Measurements from ENCODE around the gene PDCD1LG2. TPM values are rescaled to one million over a fixed set of nuclear protein-coding genes. Genes with fewer than 3 reads are reported as not detected.
"Not testable (repeated sequence)": the region's sequence is repeated elsewhere in the genome, so short reads cannot be mapped to it uniquely, and the experiment has no call there.

The PDCD1LG2 gene
- polyA plus RNA-seq (ENCODE audit: insufficient read length) = 1.5 TPM

DNA sequence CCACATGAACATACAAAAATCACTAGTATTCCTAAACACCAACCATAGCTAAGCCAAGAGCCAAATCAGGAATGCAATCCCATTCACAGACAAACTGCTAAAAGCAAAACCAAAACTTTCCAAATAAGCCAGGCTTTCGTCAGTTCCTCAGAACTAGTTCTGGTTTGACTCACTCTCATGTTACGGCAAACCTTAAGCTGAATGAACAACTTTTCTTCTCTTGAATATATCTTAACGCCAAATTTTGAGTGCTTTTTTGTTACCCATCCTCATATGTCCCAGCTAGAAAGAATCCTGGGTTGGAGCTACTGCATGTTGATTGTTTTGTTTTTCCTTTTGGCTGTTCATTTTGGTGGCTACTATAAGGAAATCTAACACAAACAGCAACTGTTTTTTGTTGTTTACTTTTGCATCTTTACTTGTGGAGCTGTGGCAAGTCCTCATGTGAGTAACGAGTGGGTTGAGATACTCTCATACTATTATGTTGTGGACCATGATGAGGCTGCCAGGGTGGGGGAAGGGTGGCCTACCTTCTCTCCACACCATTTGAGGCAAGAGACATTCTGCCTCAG lies at the start of gene PDCD1LG2:
TSS of gene PDCD1LG2 (plus strand) at position 172 of the 572 bp plus-strand sequence. CDS start 12,016 bp downstream, outside the sequence.
- DNase-seq = no peak

- DNase-seq = not testable (repeated sequence)
Observed at GRCh38 chr9:5464831-5465330, 45.5 kb upstream of the PDCD1LG2 start.

DNA sequence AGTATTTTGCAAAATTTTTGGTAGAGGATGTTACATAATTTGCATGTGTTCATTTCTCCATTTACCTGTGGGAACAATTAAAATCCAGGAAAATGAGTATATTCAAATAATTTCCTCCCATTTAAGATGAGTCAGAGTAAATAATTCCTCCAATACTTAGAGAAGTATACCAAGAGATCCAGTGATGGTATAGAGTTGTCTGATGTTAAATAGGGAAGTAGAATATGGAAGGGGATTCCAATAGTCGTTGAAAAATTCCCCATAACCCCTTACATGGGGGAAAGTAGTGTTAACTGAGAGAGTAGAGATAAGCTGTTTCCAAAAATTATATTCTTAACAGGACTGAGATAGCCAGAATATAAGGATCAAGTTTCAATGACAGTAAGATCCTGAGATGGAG lies 44.3 kb upstream of the PDCD1LG2 start:
- DNase-seq = no peak

DNA sequence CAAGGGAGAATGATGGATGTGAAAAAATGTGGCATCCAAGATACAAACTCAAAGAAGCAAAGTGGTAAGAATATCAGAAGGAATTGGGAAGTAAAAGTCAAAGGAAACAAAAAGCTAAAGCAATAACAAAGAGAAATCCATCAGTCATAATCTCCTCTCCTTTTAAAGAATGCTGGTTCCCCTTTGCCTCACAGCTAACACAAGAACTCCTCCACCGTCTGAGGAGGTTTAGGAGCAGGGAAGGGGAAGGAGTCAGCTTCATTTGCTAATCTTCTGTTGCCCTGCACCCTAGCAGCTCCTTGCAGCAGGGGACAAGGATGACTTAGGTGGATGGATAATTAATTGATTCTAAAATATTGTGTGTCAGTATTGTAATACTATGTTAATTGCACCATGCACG lies 43.6 kb upstream of the PDCD1LG2 start:
- no peak for DNase-seq

DNA sequence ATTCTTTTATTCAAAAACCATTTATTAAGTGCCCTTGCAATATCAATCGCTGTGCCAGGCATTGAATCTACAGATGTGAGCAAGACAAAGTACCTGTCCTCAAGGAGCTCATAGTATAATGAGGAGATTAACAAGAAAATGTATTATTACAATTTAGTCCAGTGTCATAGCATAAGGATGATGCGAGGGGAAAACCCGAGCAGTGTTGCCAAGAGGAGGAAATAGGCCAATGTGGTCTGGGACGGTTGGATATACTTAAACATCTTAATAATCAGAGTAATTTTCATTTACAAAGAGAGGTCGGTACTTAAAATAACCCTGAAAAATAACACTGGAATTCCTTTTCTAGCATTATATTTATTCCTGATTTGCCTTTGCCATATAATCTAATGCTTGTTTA lies 41.5 kb upstream of the PDCD1LG2 start:
- no peak for DNase-seq

DNA sequence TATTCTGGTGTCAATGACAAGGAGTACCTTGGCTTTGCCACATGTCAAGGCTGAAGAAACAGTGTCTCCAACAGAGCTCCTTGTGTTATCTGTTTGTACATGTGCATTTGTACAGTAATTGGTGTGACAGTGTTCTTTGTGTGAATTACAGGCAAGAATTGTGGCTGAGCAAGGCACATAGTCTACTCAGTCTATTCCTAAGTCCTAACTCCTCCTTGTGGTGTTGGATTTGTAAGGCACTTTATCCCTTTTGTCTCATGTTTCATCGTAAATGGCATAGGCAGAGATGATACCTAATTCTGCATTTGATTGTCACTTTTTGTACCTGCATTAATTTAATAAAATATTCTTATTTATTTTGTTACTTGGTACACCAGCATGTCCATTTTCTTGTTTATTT lies 40.2 kb upstream of the PDCD1LG2 start:
- no peak for DNase-seq

DNA sequence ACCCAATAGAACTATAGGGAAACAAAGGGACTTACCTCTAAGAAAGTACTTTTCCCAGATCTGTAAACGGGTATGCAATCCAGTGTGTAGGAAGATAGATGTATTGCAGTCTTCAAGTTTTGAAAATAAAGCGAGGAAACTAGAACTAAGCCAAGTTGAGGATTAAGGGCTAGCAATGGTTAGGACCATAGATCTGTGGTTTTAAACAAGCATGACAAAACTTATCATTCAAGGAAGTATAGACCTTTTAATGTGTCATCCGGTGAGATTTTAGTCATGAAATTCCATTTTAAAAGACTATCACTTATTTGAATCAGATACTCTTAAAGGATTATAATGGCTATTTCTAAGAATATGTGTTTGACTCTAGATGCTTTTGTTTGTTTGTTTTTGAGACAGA lies 39.5 kb upstream of the PDCD1LG2 start:
- DNase-seq = no peak

DNA sequence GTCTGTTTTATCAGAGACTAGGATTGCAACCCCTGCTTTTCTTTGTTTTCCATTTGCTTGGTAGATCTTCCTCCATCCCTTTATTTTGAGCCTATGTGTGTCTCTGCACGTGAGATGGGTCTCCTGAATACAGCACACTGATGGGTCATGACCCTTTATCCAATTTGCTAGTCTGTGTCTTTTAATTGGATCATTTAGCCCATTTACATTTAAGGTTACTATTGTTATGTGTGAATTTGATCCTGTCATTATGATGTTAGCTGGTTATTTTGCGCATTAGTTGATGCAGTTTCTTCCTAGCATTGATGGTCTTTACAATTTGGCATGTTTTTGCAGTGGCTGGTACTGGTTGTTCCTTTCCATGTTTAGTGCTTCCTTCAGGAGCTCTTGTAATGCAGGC lies 34.7 kb upstream of the PDCD1LG2 start:
- DNase-seq = not testable (repeated sequence)

DNA sequence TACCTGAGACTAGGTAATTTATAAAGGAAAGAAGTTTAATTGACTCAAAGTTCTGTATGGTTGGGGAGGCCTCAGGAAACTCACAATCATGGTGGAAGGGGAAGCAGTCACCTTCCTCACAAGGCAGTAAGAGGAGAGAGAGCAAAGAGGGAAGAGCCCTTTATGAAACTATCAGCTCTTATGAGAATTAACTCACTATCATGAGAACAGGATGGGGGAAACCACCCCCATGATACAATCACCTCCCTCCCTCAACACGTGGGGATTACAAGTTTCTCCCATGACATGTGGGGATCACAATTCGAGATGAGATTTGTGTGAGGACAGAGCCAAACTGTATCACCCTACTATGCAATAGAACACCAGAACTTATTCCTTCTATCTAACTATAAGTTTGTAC lies 32.1 kb upstream of the PDCD1LG2 start:
- DNase-seq = no peak

- no peak for DNase-seq
Observed at GRCh38 chr9:5479994-5480694, 30.2 kb upstream of the PDCD1LG2 start.

- no peak for DNase-seq
Observed at GRCh38 chr9:5480919-5481318, 29.4 kb upstream of the PDCD1LG2 start.

GRCh38 chr9:5481322-5482040 lies 28.9 kb upstream of the PDCD1LG2 start:
- no peak for DNase-seq

DNA sequence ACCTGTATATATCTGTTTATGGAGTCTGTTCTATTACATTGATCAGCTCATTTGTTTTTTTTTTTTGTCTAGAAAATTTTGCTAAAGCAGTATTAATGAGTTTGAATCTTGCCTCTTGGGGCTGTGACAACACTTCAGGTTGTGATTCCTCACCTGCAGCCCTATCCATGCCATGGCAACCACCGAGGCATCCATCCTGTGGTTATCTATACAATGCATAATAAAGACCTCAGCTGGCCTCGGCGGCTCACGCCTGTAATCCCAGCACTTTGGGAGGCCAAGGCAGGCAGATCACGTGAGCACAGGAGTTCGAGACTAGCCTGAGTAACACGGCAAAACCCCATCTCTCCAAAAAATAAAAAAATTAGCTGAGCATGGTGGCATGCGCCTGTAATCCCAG lies 28.1 kb upstream of the PDCD1LG2 start:
- no peak for DNase-seq

DNA sequence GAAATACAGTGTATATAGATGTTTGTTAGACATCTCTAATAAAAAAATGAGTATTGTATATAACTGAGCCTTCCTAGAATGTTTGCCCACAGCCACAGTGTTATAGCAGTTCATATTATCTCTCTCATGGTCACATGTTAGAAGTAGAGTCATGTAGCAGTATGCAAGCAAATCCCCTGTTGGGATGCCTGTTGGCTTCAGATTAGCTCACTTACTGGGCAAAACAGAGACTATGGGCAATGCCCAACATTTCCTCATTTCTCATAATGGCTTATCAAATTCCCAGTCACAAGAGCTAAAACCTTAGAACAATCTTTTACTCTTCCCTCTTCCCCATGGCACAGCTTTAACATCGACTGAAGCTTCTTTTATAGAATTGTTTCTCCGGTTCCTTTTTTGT lies 27.0 kb upstream of the PDCD1LG2 start:
- DNase-seq = no peak

- no peak for DNase-seq
Observed at GRCh38 chr9:5485378-5486085, 24.8 kb upstream of the PDCD1LG2 start.

DNA sequence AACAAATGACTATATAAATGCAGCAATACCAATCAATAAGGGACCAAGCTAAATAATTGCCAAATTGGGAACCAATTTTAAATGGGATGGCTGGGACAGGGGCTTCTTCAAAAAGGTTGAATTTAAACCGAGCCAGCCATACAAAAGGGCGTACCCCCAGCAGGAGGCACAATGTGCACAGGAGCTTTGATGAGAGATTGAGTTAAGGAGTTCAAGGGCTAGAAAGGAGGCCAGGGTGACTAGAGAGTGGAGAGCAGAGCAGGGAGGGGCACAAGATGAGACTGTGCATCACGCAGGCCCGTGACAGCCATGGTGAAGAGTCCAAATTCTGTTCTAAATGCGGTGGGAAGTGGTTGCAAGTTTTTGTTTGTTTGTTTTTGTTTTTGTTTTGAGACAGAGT lies 23.3 kb upstream of the PDCD1LG2 start:
- no peak for DNase-seq

- no peak for DNase-seq
Observed at GRCh38 chr9:5488221-5489008, 21.9 kb upstream of the PDCD1LG2 start.

GRCh38 chr9:5489630-5490490 lies 20.5 kb upstream of the PDCD1LG2 start:
- DNase-seq = no peak

DNA sequence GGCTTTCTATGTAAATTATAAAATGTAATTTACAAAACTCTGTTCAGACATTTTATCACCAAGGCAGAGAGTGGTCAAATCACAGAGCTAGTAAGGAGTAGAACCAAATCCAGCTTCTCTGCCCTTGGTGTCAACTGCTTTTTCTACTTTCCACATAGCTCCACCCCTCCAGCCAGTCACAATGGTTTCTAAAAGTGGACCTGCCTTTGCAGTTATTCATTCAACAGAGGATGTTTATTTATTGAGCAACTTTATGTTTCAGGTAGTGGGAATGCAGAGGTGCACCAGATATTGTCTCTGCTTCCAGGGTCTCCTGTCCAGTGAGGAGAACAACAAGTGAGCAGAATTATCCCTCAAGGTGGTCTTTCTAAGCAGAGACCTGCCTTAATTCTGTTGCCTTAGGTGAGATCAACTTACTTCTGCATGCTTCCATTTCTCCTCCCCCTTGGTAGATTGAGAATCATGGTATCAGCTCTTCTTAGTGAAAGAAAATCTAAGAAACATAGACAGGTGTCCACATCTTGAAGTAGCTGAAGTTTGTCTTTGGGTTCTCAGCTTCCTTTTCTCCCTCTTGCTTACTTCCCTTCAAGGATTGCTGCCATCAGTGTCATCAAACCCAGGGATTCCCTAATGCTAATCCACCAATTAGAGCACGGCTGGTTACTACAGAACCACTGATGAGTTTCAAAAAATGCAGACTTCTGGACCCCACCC lies 17.2 kb upstream of the PDCD1LG2 start:
- DNase-seq = no peak

Data from hindlimb muscle (tissue), 1 donor.